Activated CD4-positive, alpha-beta memory T cell treated with anti-CD3 and anti-CD28 coated beads for 36 hours (primary cell): Measurements from ENCODE around the gene MYO10. TPM values are rescaled to one million over a fixed set of nuclear protein-coding genes. Genes with fewer than 3 reads are reported as not detected.
"Not testable (repeated sequence)": the region's sequence is repeated elsewhere in the genome, so short reads cannot be mapped to it uniquely, and the experiment has no call there.

Experiments used
- CTCF ChIA-PET: fragments of 350-600 bp; sonication (Branson Sonifier 250); formaldehyde crosslinking; loops from one replicate; lab custom pipeline; 2021; ENCODE audit warnings: antibody characterized with exemption, inconsistent platforms; lab: Charles Lee
- POLR2A ChIA-PET: fragments of 350-600 bp; sonication (Branson Sonifier 250); formaldehyde crosslinking; loops from one replicate; lab custom pipeline; 2021; ENCODE audit warnings: antibody characterized with exemption; lab: Charles Lee
- DNase-seq: peaks from one replicate; pipeline ENCODE4 v3.0.0-alpha.2; 2020
- H3K27ac Mint-ChIP-seq: one replicate; pipeline ENCODE4 v1.8.0; 2021; ENCODE audit warnings: mixed read lengths
- H3K27me3 Mint-ChIP-seq: one replicate; pipeline ENCODE4 v1.8.0; 2021; ENCODE audit warnings: mixed read lengths
- H3K36me3 Mint-ChIP-seq: one replicate; pipeline ENCODE4 v1.8.0; 2021; ENCODE audit warnings: mixed read lengths
- H3K4me1 Mint-ChIP-seq: one replicate; pipeline ENCODE4 v1.8.0; 2021; ENCODE audit warnings: low read depth, mixed read lengths
- H3K4me3 Mint-ChIP-seq: one replicate; pipeline ENCODE4 v1.8.0; 2021; ENCODE audit warnings: mild to moderate bottlenecking, mixed read lengths
- H3K9me3 Mint-ChIP-seq: one replicate; pipeline ENCODE4 v1.8.0; 2021; ENCODE audit warnings: mixed read lengths
- intact Hi-C: fragments of 100-400 bp; cut with micrococcal nuclease; formaldehyde crosslinking; loops from one replicate; pipeline ENCODE4 v1.15.1; 2023
- total RNA-seq, 2 experiments: library from RNA; stranded (reverse); gene quantifications; one replicate each; pipeline ENCODE4 v1.2.3, GENCODE V29; 2021

Gene MYO10
- total RNA-seq, 2 experiments from 2014 or later = 0.21 to 0.34 TPM

- Mint-ChIP-seq H3K27ac (no peak overlapping the region), H3K9me3 (no peaks in the 10 kb centered on the region), H3K36me3 (no peaks in the 10 kb centered on the region), H3K4me3 (no peak overlapping the region), H3K4me1 (no peaks in the 10 kb centered on the region), H3K27me3 (no peaks in the 10 kb centered on the region)
- ChIA-PET CTCF (no interaction called here), POLR2A (no interaction called here)
- no peak for DNase-seq
- intact Hi-C loops = no loop called here
Measured at GRCh38 chr5:16768184-16768583, 167.9 kb downstream of the MYO10 start.

- DNase-seq = no peak
- Mint-ChIP-seq H3K36me3 (no peaks in the 10 kb centered on the region), H3K27me3 (no peaks in the 10 kb centered on the region), H3K9me3 (no peaks in the 10 kb centered on the region), H3K27ac (no peak overlapping the region), H3K4me1 (peaks cover 8% of the 10 kb centered on the region), H3K4me3 (no peak overlapping the region)
- ChIA-PET POLR2A (no interaction called here), CTCF (interaction anchor here (0.6 to 1.2 kb wide), 2 partner anchors 13 to 19 kb away, joined by 3 read pairs; no protein-coding TSS in a partner anchor)
- intact Hi-C loops = no loop called here
Measured at GRCh38 chr5:16763211-16763610, 172.9 kb downstream of the MYO10 start.

GRCh38 chr5:16759147-16759773 is 176.8 kb downstream of the MYO10 start:
- no peaks in the 10 kb centered on the region for H3K27me3 Mint-ChIP-seq
- no peak overlapping the region for H3K4me3 Mint-ChIP-seq
- peak; percentile 20 for DNase-seq
- intact Hi-C loops = no loop called here
- H3K9me3 Mint-ChIP-seq = no peaks in the 10 kb centered on the region
- H3K36me3 Mint-ChIP-seq = no peaks in the 10 kb centered on the region
- peaks cover 8% of the 10 kb centered on the region for H3K4me1 Mint-ChIP-seq
- ChIA-PET CTCF (no interaction called here), POLR2A (no interaction called here)
- H3K27ac Mint-ChIP-seq = no peak overlapping the region

- H3K36me3 Mint-ChIP-seq = no peaks in the 10 kb centered on the region
- no peak overlapping the region for H3K4me3 Mint-ChIP-seq
- no peaks in the 10 kb centered on the region for H3K27me3 Mint-ChIP-seq
- no peaks in the 10 kb centered on the region for H3K9me3 Mint-ChIP-seq
- CTCF ChIA-PET = interaction anchor here (1.3 kb wide), 1 partner anchor 207 kb away, joined by 3 read pairs; no protein-coding TSS in a partner anchor
- intact Hi-C loops = no loop called here
- no peak overlapping the region for H3K27ac Mint-ChIP-seq
- POLR2A ChIA-PET = interaction anchor here (0.6 kb wide), 1 partner anchor 340 kb away, joined by 3 read pairs; no protein-coding TSS in a partner anchor
- peaks cover 8% of the 10 kb centered on the region for H3K4me1 Mint-ChIP-seq
- DNase-seq = no peak
Measured at GRCh38 chr5:16757989-16758501, 178.0 kb downstream of the MYO10 start.

GRCh38 chr5:16757577-16757976 is 178.5 kb downstream of the MYO10 start:
- intact Hi-C loops, H3K27me3 Mint-ChIP-seq, H3K9me3 Mint-ChIP-seq, H3K4me1 Mint-ChIP-seq, H3K36me3 Mint-ChIP-seq, H3K27ac Mint-ChIP-seq, H3K4me3 Mint-ChIP-seq, DNase-seq: not testable (repeated sequence)
- ChIA-PET POLR2A (interaction anchor here (0.6 kb wide), 1 partner anchor 341 kb away, joined by 3 read pairs; no protein-coding TSS in a partner anchor), CTCF (interaction anchor here (1.3 kb wide), 1 partner anchor 207 kb away, joined by 3 read pairs; no protein-coding TSS in a partner anchor)

- no peaks in the 10 kb centered on the region for H3K9me3 Mint-ChIP-seq
- intact Hi-C loops = no loop called here
- CTCF ChIA-PET = interaction anchor here (1.3 kb wide), 1 partner anchor 206 kb away, joined by 3 read pairs; no protein-coding TSS in a partner anchor
- no peak overlapping the region for H3K27ac Mint-ChIP-seq
- peaks cover 8% of the 10 kb centered on the region for H3K4me1 Mint-ChIP-seq
- H3K4me3 Mint-ChIP-seq = no peak overlapping the region
- DNase-seq = no peak
- H3K36me3 Mint-ChIP-seq = no peaks in the 10 kb centered on the region
- POLR2A ChIA-PET = no interaction called here
- no peaks in the 10 kb centered on the region for H3K27me3 Mint-ChIP-seq
Measured at GRCh38 chr5:16757146-16757545, 178.9 kb downstream of the MYO10 start.

GRCh38 chr5:16756692-16757091 is 179.4 kb downstream of the MYO10 start:
- Mint-ChIP-seq H3K36me3 (no peaks in the 10 kb centered on the region), H3K27ac (no peak overlapping the region), H3K4me1 (peaks cover 8% of the 10 kb centered on the region), H3K9me3 (no peaks in the 10 kb centered on the region), H3K4me3 (no peak overlapping the region), H3K27me3 (no peaks in the 10 kb centered on the region)
- intact Hi-C loops = no loop called here
- POLR2A ChIA-PET = no interaction called here
- DNase-seq = no peak
- CTCF ChIA-PET = no interaction called here

- CTCF ChIA-PET = no interaction called here
- POLR2A ChIA-PET = no interaction called here
- no peak overlapping the region for H3K4me3 Mint-ChIP-seq
- no peak overlapping the region for H3K27ac Mint-ChIP-seq
- DNase-seq = no peak
- intact Hi-C loops = no loop called here
- peaks cover 8% of the 10 kb centered on the region for H3K4me1 Mint-ChIP-seq
- H3K27me3 Mint-ChIP-seq = no peaks in the 10 kb centered on the region
- H3K36me3 Mint-ChIP-seq = no peaks in the 10 kb centered on the region
- no peaks in the 10 kb centered on the region for H3K9me3 Mint-ChIP-seq
Measured at GRCh38 chr5:16755641-16756040, 180.4 kb downstream of the MYO10 start.

- no peak overlapping the region for H3K27ac Mint-ChIP-seq
- H3K4me1 Mint-ChIP-seq = peaks cover 5% of the 10 kb centered on the region
- no peaks in the 10 kb centered on the region for H3K9me3 Mint-ChIP-seq
- no peak overlapping the region for H3K4me3 Mint-ChIP-seq
- intact Hi-C loops = no loop called here
- CTCF ChIA-PET = no interaction called here
- H3K36me3 Mint-ChIP-seq = no peaks in the 10 kb centered on the region
- no peaks in the 10 kb centered on the region for H3K27me3 Mint-ChIP-seq
- DNase-seq = no peak
- POLR2A ChIA-PET = no interaction called here
Measured at GRCh38 chr5:16754601-16755000, 181.5 kb downstream of the MYO10 start.

GRCh38 chr5:16754086-16754485 is 182.0 kb downstream of the MYO10 start:
- CTCF ChIA-PET = no interaction called here
- no peaks in the 10 kb centered on the region for H3K9me3 Mint-ChIP-seq
- no peak overlapping the region for H3K4me3 Mint-ChIP-seq
- no peaks in the 10 kb centered on the region for H3K27me3 Mint-ChIP-seq
- no peaks in the 10 kb centered on the region for H3K36me3 Mint-ChIP-seq
- POLR2A ChIA-PET = no interaction called here
- intact Hi-C loops = no loop called here
- DNase-seq = no peak
- H3K27ac Mint-ChIP-seq = no peak overlapping the region
- no peaks in the 10 kb centered on the region for H3K4me1 Mint-ChIP-seq

- intact Hi-C loops = no loop called here
- H3K27ac Mint-ChIP-seq = no peak overlapping the region
- no peaks in the 10 kb centered on the region for H3K9me3 Mint-ChIP-seq
- ChIA-PET POLR2A (no interaction called here), CTCF (no interaction called here)
- H3K4me1 Mint-ChIP-seq = no peaks in the 10 kb centered on the region
- H3K4me3 Mint-ChIP-seq = no peak overlapping the region
- H3K27me3 Mint-ChIP-seq = no peaks in the 10 kb centered on the region
- H3K36me3 Mint-ChIP-seq = no peaks in the 10 kb centered on the region
- DNase-seq = no peak
Measured at GRCh38 chr5:16750445-16750844, 185.6 kb downstream of the MYO10 start.

GRCh38 chr5:16749626-16750025 is 186.5 kb downstream of the MYO10 start:
- H3K9me3 Mint-ChIP-seq = no peaks in the 10 kb centered on the region
- no peaks in the 10 kb centered on the region for H3K4me1 Mint-ChIP-seq
- DNase-seq = no peak
- no peak overlapping the region for H3K27ac Mint-ChIP-seq
- no peaks in the 10 kb centered on the region for H3K36me3 Mint-ChIP-seq
- H3K4me3 Mint-ChIP-seq = no peak overlapping the region
- ChIA-PET CTCF (no interaction called here), POLR2A (no interaction called here)
- no peaks in the 10 kb centered on the region for H3K27me3 Mint-ChIP-seq
- intact Hi-C loops = no loop called here
